Measurements from ENCODE around the gene CDV3. TPM values are rescaled to one million over a fixed set of nuclear protein-coding genes. Genes with fewer than 3 reads are reported as not detected.

Gene CDV3
- total and polyA plus RNA-seq, 9 of the 15 experiments (the other 6 are each of a cell fraction or from before 2014, with no cell fraction given): 72.3 to 273 (median 116) TPM

- FAIRE-seq (peak; percentile 49), ATAC-seq (no peak), DNase-seq (ENCODE audit: extremely low read depth in 1 of 4, low spot score in 3 of 4) (no peak)
- in situ Hi-C loops (cut with MboI): no loop called here
- H2AFZ ChIP-seq (ENCODE audit: low read depth, low read length): no peak overlapping the region
- H3K9me1 ChIP-seq (ENCODE audit: control insufficient read depth, insufficient read depth, low read length): no peaks in the 10 kb centered on the region
- intact Hi-C loops (cut with micrococcal nuclease): loop anchor here (10.0 kb wide), 1 partner anchor 850 kb away; the partner anchor contains the start of gene NPHP3
- peak overlapping the region; percentile 32 to 81; a peak in 3 of 4 replicates for H3K9ac ChIP-seq (ENCODE audit: insufficient read depth in 1 of 2, low read depth in 2 of 2, low read length in 2 of 2)
- TF ChIP-seq ZNF77 (CRISPR knock-in tag; IDR thresholded peaks at IDR 0.05) (no peak), KDM2B (CRISPR knock-in tag; IDR thresholded peaks at IDR 0.05) (no peak), HNRNPK (IDR thresholded peaks at IDR 0.05; ENCODE audit: low read depth, low read length, poor library complexity, severe bottlenecking) (no peak), ZZZ3 (IDR thresholded peaks at IDR 0.05) (no peak), ZNF143 (CRISPR knock-in tag; IDR thresholded peaks at IDR 0.05) (no peak), MYC (IDR thresholded peaks at IDR 0.05; ENCODE audit: low read depth, low read length) (no peak), MYC (CRISPR knock-in tag; IDR thresholded peaks at IDR 0.05; ENCODE audit: borderline replicate concordance, low read depth) (no peak), NCOA6 (IDR thresholded peaks at IDR 0.05) (no peak), ZNF311 (CRISPR knock-in tag; IDR thresholded peaks at IDR 0.05) (no peak), ATF4 (CRISPR knock-in tag; IDR thresholded peaks at IDR 0.05) (no peak), CBX3 (IDR thresholded peaks at IDR 0.05; ENCODE audit: borderline replicate concordance in 1 of 2, low read length in 2 of 2) (no peak), GATA2 (CRISPR knock-in tag; IDR thresholded peaks at IDR 0.05) (no peak), ZNF830 (CRISPR knock-in tag; IDR thresholded peaks at IDR 0.05) (no peak), ZNF57 (CRISPR knock-in tag; IDR thresholded peaks at IDR 0.05) (no peak), CEBPZ (IDR thresholded peaks at IDR 0.05; ENCODE audit: borderline replicate concordance, low read depth, low read length) (no peak), PTBP1 (IDR thresholded peaks at IDR 0.05; ENCODE audit: low read depth, low read length) (no peak), FOXJ3 (CRISPR knock-in tag; IDR thresholded peaks at IDR 0.05) (no peak), KAT8 (IDR thresholded peaks at IDR 0.05; ENCODE audit: low read depth) (no peak)
- WGBS (ENCODE audit: insufficient coverage, low coverage, missing lambda C conversion rate): 4% methylated on average over 4 of the region's 4 CpGs
- peaks cover 50% of the 10 kb centered on the region for H3K36me3 ChIP-seq (ENCODE audit: control insufficient read depth, insufficient read depth, low read length)
- TSS peak; percentile 49 for BruUV-seq (replicated peaks)
- no peaks in the 10 kb centered on the region for H3K27me3 ChIP-seq (ENCODE audit: control insufficient read depth in 2 of 2, insufficient read depth in 2 of 2, low read length in 2 of 2)
- H3K4me2 ChIP-seq (ENCODE audit: insufficient read depth, low read length): peak overlapping the region; percentile 94
- peaks cover 29% of the 10 kb centered on the region for H4K20me1 ChIP-seq (replicated peaks; ENCODE audit: control insufficient read depth, insufficient read depth, low read length)
- no peaks in the 10 kb centered on the region for H3K9me3 ChIP-seq (replicated peaks; ENCODE audit: control insufficient read depth, insufficient read depth, low read depth, low read length)
- H3K4me1 ChIP-seq (replicated peaks in 1 of 2; ENCODE audit: control insufficient read depth in 2 of 2, insufficient read depth in 2 of 2, low read length in 2 of 2): peaks cover 7 to 22% of the 10 kb centered on the region in 2 experiments; a peak in 4 of 5 replicates
- H3K27ac ChIP-seq (ENCODE audit: extremely low read depth, low read depth, low read length): peak overlapping the region; percentile 91
- POLR2A ChIA-PET: interaction anchor here (0.8 to 2.1 kb wide), 2 partner anchors 13 to 41 kb away, joined by 3 to 6 read pairs; no protein-coding TSS in a partner anchor
- peaks cover 61% of the 10 kb centered on the region for H3K79me2 ChIP-seq (ENCODE audit: control insufficient read depth, insufficient read depth, low read length)
- CTCF ChIA-PET (ENCODE audit: low intra/inter-chr PET ratio): no interaction called here
- H3K4me3 ChIP-seq: peak overlapping the region; percentile 80
Observed at GRCh38 chr3:133575086-133575485, 1.6 kb downstream of the CDV3 start.
